Smooth muscle cell (in vitro differentiated cells): ENCODE data around the gene CTSE. TPM values are rescaled to one million over a fixed set of nuclear protein-coding genes. Genes with fewer than 3 reads are reported as not detected.

Source experiments
- DNase-seq: peaks from one replicate; lab custom pipeline; 2025; ENCODE audit not compliant: unreplicated experiment; lab: John Stamatoyannopoulos, UW
- H2AFZ ChIP-seq: fragments of 200-600 bp; sonication (generic); 2 replicates; pipeline ENCODE4 v1.6.0; 2016; ENCODE audit warnings: antibody characterized with exemption, low read depth, mild to moderate bottlenecking
- H3F3A ChIP-seq: fragments of 200-600 bp; sonication (generic); 2 replicates; pipeline ENCODE4 v1.6.0; 2017; ENCODE audit warnings: antibody characterized with exemption, low read depth
- H3K27ac ChIP-seq: fragments of 200-600 bp; sonication (generic); 2 replicates; pipeline ENCODE4 v1.5.1; 2016; ENCODE audit warnings: low read depth, mild to moderate bottlenecking
- H3K27me3 ChIP-seq: fragments of 200-600 bp; sonication (generic); 2 replicates; pipeline ENCODE4 v1.6.1; 2016; ENCODE audit warnings: low read depth, mild to moderate bottlenecking
- H3K36me3 ChIP-seq: fragments of 200-600 bp; sonication (generic); 2 replicates; pipeline ENCODE4 v1.5.1; 2016; ENCODE audit warnings: low read depth
- H3K4me1 ChIP-seq: fragments of 200-600 bp; sonication (generic); 2 replicates; pipeline ENCODE4 v1.5.1; 2016; ENCODE audit warnings: low read depth
- H3K4me2 ChIP-seq: fragments of 200-600 bp; sonication (generic); 2 replicates; pipeline ENCODE4 v1.6.0; 2016; ENCODE audit warnings: mild to moderate bottlenecking
- H3K4me3 ChIP-seq: fragments of 200-600 bp; sonication (generic); 2 replicates; pipeline ENCODE4 v1.5.1; 2016; ENCODE audit warnings: mild to moderate bottlenecking
- H3K79me2 ChIP-seq: fragments of 200-600 bp; sonication (generic); 2 replicates; pipeline ENCODE4 v1.6.0; 2016; ENCODE audit warnings: low read depth, mild to moderate bottlenecking
- H3K9ac ChIP-seq: fragments of 200-600 bp; sonication (generic); 2 replicates; pipeline ENCODE4 v1.6.0; 2016; ENCODE audit warnings: low read depth
- H3K9me3 ChIP-seq: fragments of 200-600 bp; sonication (generic); replicated peaks from 2 replicates; pipeline ENCODE4 v1.5.1; 2016; ENCODE audit warnings: low read depth
- H4K20me1 ChIP-seq: fragments of 200-600 bp; sonication (generic); 2 replicates; pipeline ENCODE4 v1.6.0; 2016; ENCODE audit warnings: low read depth
- WGBS: methylation state at CpG from one replicate; pipeline ENCODE4 v1.1.7; 2016; ENCODE audit warnings: low lambda C conversion rate; 5-methylcytosine and 5-hydroxymethylcytosine counted together
- polyA plus RNA-seq: library from polyadenylated mRNA; unstranded; fragments of >200 nt; fragmentation: Nextera tagmentation; extraction: Ambion mirVana; gene quantifications from 2 replicates; pipeline ENCODE4 v1.2.1, GENCODE V29; 2016
- total RNA-seq: library from RNA; depleted of rRNA; stranded (reverse); fragments of >200 nt; gene quantifications from 2 replicates; pipeline ENCODE4 v1.2.3, GENCODE V29; 2014
- TF ChIP-seq, protein P1 (sequence below): fragments of 200-600 bp; sonication (generic); IDR thresholded peaks from 2 replicates; pipeline ENCODE4 v1.5.1; 2017; ENCODE audit warnings: borderline replicate concordance, mild to moderate bottlenecking, antibody characterized with exemption; ENCODE audit not compliant: insufficient read depth, poor library complexity, severe bottlenecking

CTSE gene
- total and polyA plus RNA-seq, 2 experiments from 2014 or later = not detected

DNA sequence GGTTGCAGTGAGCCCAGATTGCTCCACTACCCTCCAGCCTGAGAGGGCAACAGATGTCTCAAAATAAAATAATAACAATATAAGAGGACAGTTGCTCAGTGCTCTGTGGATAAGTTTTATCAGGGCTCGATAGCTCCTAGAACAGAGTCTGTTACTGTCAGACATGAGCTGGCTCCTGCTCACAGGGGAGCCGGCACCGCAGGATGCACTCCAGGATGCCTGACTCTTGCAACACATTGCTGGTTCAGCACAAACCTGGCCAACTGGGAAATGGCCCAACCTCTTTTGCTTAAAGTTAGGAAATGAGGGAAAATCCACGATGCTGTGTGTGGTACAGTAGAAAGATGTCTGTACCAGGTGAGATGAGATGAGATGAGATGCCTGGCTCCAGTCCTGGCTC lies 5.8 kb upstream of the CTSE start:
- WGBS = 76% methylated on average over 4 of the region's 4 CpGs
- H3K4me1 ChIP-seq = no peaks in the 10 kb centered on the region
- H3K4me3 ChIP-seq = no peak overlapping the region
- no peaks in the 10 kb centered on the region for H3K36me3 ChIP-seq
- H3K27ac ChIP-seq = no peak overlapping the region
- no peaks in the 10 kb centered on the region for H3K27me3 ChIP-seq
- no peaks in the 10 kb centered on the region for H3K79me2 ChIP-seq
- no peaks in the 10 kb centered on the region for H4K20me1 ChIP-seq
- TF ChIP-seq, protein P1, sequence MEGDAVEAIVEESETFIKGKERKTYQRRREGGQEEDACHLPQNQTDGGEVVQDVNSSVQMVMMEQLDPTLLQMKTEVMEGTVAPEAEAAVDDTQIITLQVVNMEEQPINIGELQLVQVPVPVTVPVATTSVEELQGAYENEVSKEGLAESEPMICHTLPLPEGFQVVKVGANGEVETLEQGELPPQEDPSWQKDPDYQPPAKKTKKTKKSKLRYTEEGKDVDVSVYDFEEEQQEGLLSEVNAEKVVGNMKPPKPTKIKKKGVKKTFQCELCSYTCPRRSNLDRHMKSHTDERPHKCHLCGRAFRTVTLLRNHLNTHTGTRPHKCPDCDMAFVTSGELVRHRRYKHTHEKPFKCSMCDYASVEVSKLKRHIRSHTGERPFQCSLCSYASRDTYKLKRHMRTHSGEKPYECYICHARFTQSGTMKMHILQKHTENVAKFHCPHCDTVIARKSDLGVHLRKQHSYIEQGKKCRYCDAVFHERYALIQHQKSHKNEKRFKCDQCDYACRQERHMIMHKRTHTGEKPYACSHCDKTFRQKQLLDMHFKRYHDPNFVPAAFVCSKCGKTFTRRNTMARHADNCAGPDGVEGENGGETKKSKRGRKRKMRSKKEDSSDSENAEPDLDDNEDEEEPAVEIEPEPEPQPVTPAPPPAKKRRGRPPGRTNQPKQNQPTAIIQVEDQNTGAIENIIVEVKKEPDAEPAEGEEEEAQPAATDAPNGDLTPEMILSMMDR = no peak
- H3F3A ChIP-seq = no peaks in the 10 kb centered on the region
- DNase-seq = no peak
- no peak overlapping the region for H3K4me2 ChIP-seq
- H3K9me3 ChIP-seq = no peaks in the 10 kb centered on the region
- no peak overlapping the region for H2AFZ ChIP-seq
- no peak overlapping the region for H3K9ac ChIP-seq

DNA sequence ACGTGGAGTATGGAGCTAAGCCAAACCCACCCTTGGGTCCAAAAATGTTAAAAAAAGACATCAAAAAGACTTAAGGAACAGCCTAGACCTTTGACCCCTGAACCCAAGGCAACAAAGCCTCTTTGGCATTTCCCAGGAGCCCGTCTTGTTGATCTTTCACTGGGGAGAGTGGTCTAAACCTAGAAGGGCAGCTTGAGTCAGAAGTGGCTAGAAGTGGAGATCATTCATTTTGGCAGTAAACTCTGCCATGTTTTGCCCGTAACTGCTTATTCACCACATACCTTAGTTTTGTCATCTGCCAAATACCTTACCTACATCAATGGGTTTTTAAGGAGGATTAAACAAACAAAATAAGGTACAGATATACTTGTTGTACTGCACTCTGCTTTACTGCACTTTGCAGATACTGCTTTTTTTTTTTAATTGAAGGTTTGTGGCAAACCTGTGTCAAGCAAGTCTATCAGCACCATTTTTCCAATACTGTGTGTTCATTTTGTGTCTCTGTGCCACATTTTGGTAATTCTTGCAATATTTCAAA lies 1.7 kb upstream of the CTSE start:
- Histone ChIP-seq H3K79me2 (no peaks in the 10 kb centered on the region), H3K9me3 (no peaks in the 10 kb centered on the region), H3K4me1 (no peaks in the 10 kb centered on the region), H3K4me2 (no peak overlapping the region), H2AFZ (no peak overlapping the region), H3K4me3 (no peak overlapping the region), H3K36me3 (no peaks in the 10 kb centered on the region), H3K27ac (no peak overlapping the region), H3K27me3 (no peaks in the 10 kb centered on the region), H3F3A (no peaks in the 10 kb centered on the region), H3K9ac (no peak overlapping the region), H4K20me1 (no peaks in the 10 kb centered on the region)
- TF ChIP-seq, protein P1 = no peak
- no peak for DNase-seq
- 88% methylated on average over 3 of the region's 3 CpGs for WGBS

- H3K4me2 ChIP-seq = no peak overlapping the region
- no peak overlapping the region for H3K4me3 ChIP-seq
- no peaks in the 10 kb centered on the region for H3F3A ChIP-seq
- H3K36me3 ChIP-seq = no peaks in the 10 kb centered on the region
- no peaks in the 10 kb centered on the region for H3K27me3 ChIP-seq
- WGBS = 99% methylated on average over 7 of the region's 7 CpGs
- TF ChIP-seq, protein P1 = no peak
- H4K20me1 ChIP-seq = no peaks in the 10 kb centered on the region
- no peak overlapping the region for H2AFZ ChIP-seq
- H3K9ac ChIP-seq = no peak overlapping the region
- no peaks in the 10 kb centered on the region for H3K79me2 ChIP-seq
- H3K4me1 ChIP-seq = no peaks in the 10 kb centered on the region
- no peaks in the 10 kb centered on the region for H3K9me3 ChIP-seq
- DNase-seq = no peak
- H3K27ac ChIP-seq = no peak overlapping the region
These were observed 929 bp downstream of the CTSE start for GRCh38 chr1:206022766-206023165.

DNA sequence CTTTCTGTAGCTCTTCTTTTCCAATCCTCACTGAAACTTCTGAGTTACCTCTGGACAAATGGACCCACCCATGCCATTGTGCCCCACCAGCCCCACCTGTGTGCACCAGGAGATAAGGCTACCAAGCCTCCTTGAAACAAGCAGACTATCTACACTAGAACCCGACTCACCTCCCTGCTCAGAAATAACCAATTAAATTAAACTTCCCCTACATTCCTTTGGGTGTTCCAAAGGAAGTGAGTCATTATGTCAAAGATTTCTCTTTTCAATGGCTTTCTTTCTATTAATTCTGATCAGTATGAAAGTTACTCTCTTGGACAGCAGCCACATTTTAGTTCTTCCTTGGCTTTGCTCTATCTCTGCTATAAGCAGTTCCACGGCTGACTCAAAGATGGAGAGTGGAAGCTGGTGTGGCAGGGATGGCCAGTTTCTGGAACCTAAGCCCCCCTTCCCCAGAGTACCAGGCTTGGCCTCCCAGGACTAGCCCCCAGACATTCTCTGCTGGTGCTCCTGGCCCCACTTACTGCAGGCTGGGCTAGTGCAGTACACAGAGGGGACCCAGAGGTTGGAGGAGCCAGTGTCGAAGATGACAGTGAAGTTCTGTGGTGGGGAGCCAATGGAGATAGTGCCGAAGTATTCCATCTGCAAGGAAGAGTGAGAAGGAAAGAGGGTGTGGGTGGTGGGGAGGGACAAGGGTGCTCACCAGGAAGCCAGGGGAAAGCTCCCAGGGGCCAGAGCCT lies 1.9 kb downstream of the CTSE start:
- Histone ChIP-seq H3K9me3 (no peaks in the 10 kb centered on the region), H3K4me2 (no peak overlapping the region), H3F3A (no peaks in the 10 kb centered on the region), H3K27ac (no peak overlapping the region), H2AFZ (no peak overlapping the region), H3K9ac (no peak overlapping the region), H3K36me3 (no peaks in the 10 kb centered on the region), H4K20me1 (no peaks in the 10 kb centered on the region), H3K4me3 (no peak overlapping the region), H3K79me2 (no peaks in the 10 kb centered on the region), H3K27me3 (no peaks in the 10 kb centered on the region), H3K4me1 (no peaks in the 10 kb centered on the region)
- 87% methylated on average over 4 of the region's 4 CpGs for WGBS
- TF ChIP-seq, protein P1 = no peak
- no peak for DNase-seq
